Breast epithelium (tissue), 3 donors: ENCODE data around the gene ELANE.

Experiments
- CTCF ChIP-seq, 3 donors: fragments of 450-650 bp; IDR thresholded peaks; one replicate each; pipeline ENCODE4 v1.5.1; 2016 to 2017; ENCODE audit warnings: antibody characterized with exemption in 3 of 3, mild to moderate bottlenecking in 3 of 3, moderate library complexity in 3 of 3
- POLR2A ChIP-seq: fragments of 450-650 bp; IDR thresholded peaks from one replicate; pipeline ENCODE4 v1.6.1; 2016; ENCODE audit warnings: antibody characterized with exemption, mild to moderate bottlenecking, moderate library complexity
- POLR2AphosphoS5 ChIP-seq, 3 donors: sonication (generic); formaldehyde crosslinking; IDR thresholded peaks; one replicate each; pipeline ENCODE4 v1.6.1; 2017; ENCODE audit warnings: antibody characterized with exemption in 3 of 3

GRCh38 chr19:899336-900042, 47.4 kb downstream of the ELANE start:
- TF ChIP-seq CTCF (IDR thresholded peaks at IDR 0.05) (no peak), POLR2A (no peak), POLR2AphosphoS5 (IDR thresholded peaks at IDR 0.05) (no peak)
